ENCODE results near the gene CDK6. TPM values are rescaled to one million over a fixed set of nuclear protein-coding genes. Genes with fewer than 3 reads are reported as not detected.

CDK6 gene
- total and polyA plus RNA-seq, 2 experiments from 2014 or later, result 7.4 to 23.7 TPM

GRCh38 chr7:92685136-92686042, 151.0 kb downstream of the CDK6 start:
- Mint-ChIP-seq H3K4me1 (peaks cover 38% of the 10 kb centered on the region), H3K27ac (no peak overlapping the region; the same call in 1 of the 2 replicates), H3K36me3 (ENCODE audit: low read depth) (no peaks in the 10 kb centered on the region), H3K4me3 (no peak overlapping the region), H3K9me3 (no peaks in the 10 kb centered on the region), H3K27me3 (ENCODE audit: insufficient read depth, low read depth, poor library complexity) (peaks cover 8% of the 10 kb centered on the region)
- ATAC-seq (peak; percentile 72), DNase-seq (ENCODE audit: low spot score) (peak; percentile 74)
- no peak overlapping the region for H3K4me3 ChIP-seq
- TF ChIP-seq EZH2 (IDR thresholded peaks at IDR 0.05; ENCODE audit: low read depth, unreplicated experiment) (no peak), ZNF114 (CRISPR knock-in tag; IDR thresholded peaks at IDR 0.05) (peak; percentile 87), ZNF462 (CRISPR knock-in tag; IDR thresholded peaks at IDR 0.05) (0 out of 2 replicates have a peak, but pooled peaks have one; percentile 20), NANOG (IDR thresholded peaks at IDR 0.05; ENCODE audit: borderline replicate concordance) (no peak), REST (IDR thresholded peaks at IDR 0.05; ENCODE audit: unreplicated experiment) (no peak), STAT1 (IDR thresholded peaks at IDR 0.05; ENCODE audit: unreplicated experiment) (no peak), EZH2phosphoT487 (IDR thresholded peaks at IDR 0.05; ENCODE audit: unreplicated experiment) (no peak), JUNB (IDR thresholded peaks at IDR 0.05; ENCODE audit: unreplicated experiment) (no peak), ZNF331 (CRISPR knock-in tag; IDR thresholded peaks at IDR 0.05; ENCODE audit: low read depth) (peak; percentile 52; the same call in 1 of the 2 replicates), ETS1 (IDR thresholded peaks at IDR 0.05) (no peak), CTCF (conservative IDR thresholded peaks at IDR 0.05; ENCODE audit: low read depth in 2 of 2) (no peak), POLR2AphosphoS5 (IDR thresholded peaks at IDR 0.05; ENCODE audit: low read depth) (no peak), CREB1 (CRISPR knock-in tag; IDR thresholded peaks at IDR 0.05; ENCODE audit: low read depth) (peak; percentile 30; the same call in 1 of the 2 replicates)
- H3F3A ChIP-seq (replicated peaks; ENCODE audit: low read depth), result no peaks in the 10 kb centered on the region
- H3K79me2 ChIP-seq (replicated peaks; ENCODE audit: insufficient read depth), result no peaks in the 10 kb centered on the region
- H3K4me2 ChIP-seq, result peak overlapping the region; percentile 41
- no peaks in the 10 kb centered on the region for H3K36me3 ChIP-seq (ENCODE audit: insufficient read depth)
- no peaks in the 10 kb centered on the region for H3K9me2 ChIP-seq (ENCODE audit: insufficient read depth)
- no peak overlapping the region for H2AFZ ChIP-seq
- peaks cover 27% of the 10 kb centered on the region for H3K4me1 ChIP-seq (ENCODE audit: insufficient read depth)
- no peak overlapping the region for H3K27ac ChIP-seq (ENCODE audit: low read depth)
- no peaks in the 10 kb centered on the region for H4K20me1 ChIP-seq (replicated peaks; ENCODE audit: insufficient read depth)
- peaks cover 25% of the 10 kb centered on the region for H3K27me3 ChIP-seq (ENCODE audit: insufficient read depth)
